Naive thymus-derived CD4-positive, alpha-beta T cell (primary cell): ENCODE results near the gene ZPR1. TPM values are rescaled to one million over a fixed set of nuclear protein-coding genes. Genes with fewer than 3 reads are reported as not detected.

Experiments used
- ATAC-seq: fragments of 150-1000 bp; cut with Tn5 transposase; 2 replicates; pipeline ENCODE4 v1.10.0; 2021; ENCODE audit warnings: mild to moderate bottlenecking, moderate library complexity
- CTCF ChIA-PET: fragments of 350-600 bp; sonication (Branson Sonifier 250); formaldehyde crosslinking; loops from one replicate; lab custom pipeline; 2021; ENCODE audit warnings: antibody characterized with exemption; lab: Charles Lee
- POLR2A ChIA-PET: fragments of 350-600 bp; sonication (Branson Sonifier 250); formaldehyde crosslinking; loops from one replicate; lab custom pipeline; 2021; ENCODE audit warnings: antibody characterized with exemption, inconsistent platforms; lab: Charles Lee
- DNase-seq, 9 donors: peaks; one replicate each; pipeline versions ENCODE4 v3.0.0 to v3.0.0-alpha.2; 2020 to 2022; ENCODE audit warnings: mixed read lengths in 1 of 9
- H3K27ac ChIP-seq: one replicate; pipeline ENCODE4 v1.7.0; 2013; ENCODE audit warnings: mild to moderate bottlenecking, low read depth, low read length, moderate library complexity
- H3K27me3 ChIP-seq, 2 donors: one replicate each; pipeline ENCODE4 v1.7.0; 2013; ENCODE audit warnings: low read length in 2 of 2, mild to moderate bottlenecking in 2 of 2, moderate library complexity in 2 of 2; ENCODE audit not compliant: control insufficient read depth in 2 of 2, insufficient read depth in 2 of 2
- H3K36me3 ChIP-seq, 3 experiments: 1 replicate in 2 of 3; 2 replicates in 1 of 3; pipeline ENCODE4 v1.7.0; 2013; ENCODE audit warnings: low read length in 3 of 3, mild to moderate bottlenecking in 3 of 3, moderate library complexity in 1 of 3; ENCODE audit not compliant: insufficient read depth in 3 of 3, control insufficient read depth in 2 of 3
- H3K4me1 ChIP-seq, 2 donors: one replicate each; pipeline ENCODE4 v1.7.0; 2013; ENCODE audit warnings: low read length in 2 of 2, mild to moderate bottlenecking in 2 of 2, moderate library complexity in 1 of 2; ENCODE audit not compliant: control insufficient read depth in 2 of 2, insufficient read depth in 2 of 2
- H3K4me3 ChIP-seq: 2 replicates; pipeline ENCODE4 v1.7.0; 2013; ENCODE audit warnings: mild to moderate bottlenecking, low read length
- H3K9me3 ChIP-seq, 3 experiments: 1 replicate in 2 of 3; 2 replicates in 1 of 3; pipeline ENCODE4 v1.7.0; 2013; ENCODE audit warnings: low read length in 3 of 3; ENCODE audit not compliant: control insufficient read depth in 2 of 3
- H3K27ac Mint-ChIP-seq, 9 donors: one replicate each; pipeline ENCODE4 v1.8.0; 2020 to 2022; ENCODE audit warnings: mixed read lengths in 9 of 9, mild to moderate bottlenecking in 8 of 9, moderate library complexity in 5 of 9, inconsistent platforms in 2 of 9
- H3K27me3 Mint-ChIP-seq, 5 donors: one replicate each; pipeline ENCODE4 v1.8.0; 2021 to 2022; ENCODE audit warnings: mixed read lengths in 5 of 5, mild to moderate bottlenecking in 1 of 5
- H3K36me3 Mint-ChIP-seq, 5 donors: one replicate each; pipeline ENCODE4 v1.8.0; 2020 to 2022; ENCODE audit warnings: mixed read lengths in 5 of 5, mild to moderate bottlenecking in 3 of 5, inconsistent platforms in 1 of 5
- H3K4me1 Mint-ChIP-seq, 7 donors: one replicate each; pipeline ENCODE4 v1.8.0; 2020 to 2022; ENCODE audit warnings: mixed read lengths in 7 of 7, mild to moderate bottlenecking in 3 of 7, inconsistent platforms in 1 of 7
- H3K4me3 Mint-ChIP-seq, 10 donors: one replicate each; pipeline ENCODE4 v1.8.0; 2020 to 2022; ENCODE audit warnings: mild to moderate bottlenecking in 10 of 10, mixed read lengths in 10 of 10, moderate library complexity in 6 of 10, inconsistent platforms in 2 of 10
- H3K9me3 Mint-ChIP-seq, 11 donors: one replicate each; pipeline ENCODE4 v1.8.0; 2020 to 2022; ENCODE audit warnings: mixed read lengths in 11 of 11, mild to moderate bottlenecking in 4 of 11, inconsistent platforms in 1 of 11, moderate library complexity in 1 of 11
- intact Hi-C, 2 donors: fragments of 100-400 bp; cut with micrococcal nuclease; formaldehyde crosslinking; loops; one replicate each; pipeline ENCODE4 v1.15.1; 2023
- polyA plus RNA-seq, 2 donors: library from polyadenylated mRNA; unstranded; fragments of 300-500 nt; fragmentation: Illumina TruSeq; gene quantifications; one replicate each; pipeline ENCODE4 v1.2.3, GENCODE V29; 2021
- total RNA-seq, 6 experiments: library from RNA in 5 of 6; stranded (reverse) in 5 of 6; gene quantifications; 1 replicate in 5 of 6; 2 replicates in 1 of 6; pipeline ENCODE4 v1.2.3 and lab custom pipeline; 2021 to 2026

ZPR1 gene
- total and polyA plus RNA-seq, 7 experiments from 2014 or later = 30.9 to 117 (median 65.9) TPM

GRCh38 chr11:116823031-116823843, 35.4 kb upstream of the ZPR1 start, which contains the start of gene APOA4:
TSS of gene APOA4 (minus strand) at chr11:116823304. CDS start at chr11:116823191, 113 bp downstream.
- Histone ChIP-seq H3K4me1 (no peaks in the 10 kb centered on the region), H3K36me3 (no peaks in the 10 kb centered on the region), H3K27ac (no peak within 1 kb of the TSS), H3K27me3 (no peaks in the 10 kb centered on the region), H3K4me3 (no peak within 1 kb of the TSS), H3K9me3 (no peaks in the 10 kb centered on the region)
- Mint-ChIP-seq H3K4me3 (no peak within 1 kb of the TSS), H3K4me1 (no peaks in the 10 kb centered on the region), H3K27ac (no peak within 1 kb of the TSS), H3K9me3 (no peaks in the 10 kb centered on the region), H3K36me3 (no peaks in the 10 kb centered on the region), H3K27me3 (no peaks in the 10 kb centered on the region)
- POLR2A ChIA-PET = no interaction called here
- ATAC-seq = no peak
- DNase-seq = no peak
- CTCF ChIA-PET = no interaction called here
- intact Hi-C loops = no loop called here

- H3K27ac ChIP-seq = no peak overlapping the region
- ChIA-PET CTCF (no interaction called here), POLR2A (no interaction called here)
- no peaks in the 10 kb centered on the region for H3K4me1 Mint-ChIP-seq
- H3K9me3 ChIP-seq = no peaks in the 10 kb centered on the region
- DNase-seq (no peak), ATAC-seq (no peak)
- no peaks in the 10 kb centered on the region for H3K9me3 Mint-ChIP-seq
- no peaks in the 10 kb centered on the region for H3K4me1 ChIP-seq
- H3K36me3 Mint-ChIP-seq = no peaks in the 10 kb centered on the region
- H3K27ac Mint-ChIP-seq = no peak overlapping the region
- H3K36me3 ChIP-seq = no peaks in the 10 kb centered on the region
- no peak overlapping the region for H3K4me3 Mint-ChIP-seq
- no peaks in the 10 kb centered on the region for H3K27me3 ChIP-seq
- intact Hi-C loops = no loop called here
- no peak overlapping the region for H3K4me3 ChIP-seq
- H3K27me3 Mint-ChIP-seq = no peaks in the 10 kb centered on the region
These were observed 34.8 kb upstream of the ZPR1 start for GRCh38 chr11:116822575-116822974.

DNA sequence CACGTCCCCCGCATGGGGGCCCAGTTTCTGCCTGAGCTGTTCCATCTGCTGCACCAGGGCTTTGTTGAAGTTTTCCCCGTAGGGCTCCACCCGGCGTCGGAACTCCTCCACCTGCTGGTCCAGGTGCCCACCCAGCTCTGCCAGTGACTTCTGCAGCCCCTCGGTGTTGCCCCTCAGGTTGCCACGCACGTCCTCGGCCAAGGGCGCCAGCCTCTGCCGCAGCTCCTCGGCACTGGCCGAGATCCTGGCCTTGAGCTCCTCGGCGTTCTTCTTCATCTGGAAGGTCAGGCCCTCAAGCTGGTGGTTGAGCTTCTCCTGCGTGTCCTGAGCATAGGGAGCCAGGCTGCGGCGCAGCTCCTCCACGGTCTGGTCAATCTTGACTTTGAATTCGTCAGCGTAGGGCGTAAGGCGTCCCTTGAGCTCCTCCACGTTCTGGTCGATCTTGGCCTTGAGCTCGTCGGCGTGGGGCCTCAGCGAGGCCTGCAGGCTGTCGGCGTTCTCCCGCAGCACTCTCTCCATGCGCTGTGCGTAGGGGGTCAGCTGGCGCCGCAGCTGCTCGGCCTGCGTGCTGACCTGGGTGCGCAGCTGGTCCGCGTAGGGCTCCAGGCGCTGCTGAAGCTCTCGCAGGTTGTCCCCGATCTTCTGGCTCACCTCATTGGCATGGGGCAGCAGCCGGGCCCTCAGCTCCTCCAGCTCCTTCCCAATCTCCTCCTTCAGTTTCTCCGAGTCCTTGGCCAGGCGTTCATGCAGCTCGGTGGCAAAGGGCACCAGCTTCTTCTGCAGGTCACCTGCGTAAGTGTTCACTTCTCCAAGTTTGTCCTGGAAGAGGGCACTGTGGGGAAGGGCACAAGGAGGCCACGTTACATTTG, 33.5 kb upstream of the ZPR1 start:
- DNase-seq (no peak), ATAC-seq (no peak)
- no peaks in the 10 kb centered on the region for H3K9me3 ChIP-seq
- Mint-ChIP-seq H3K4me1 (no peaks in the 10 kb centered on the region), H3K27me3 (peaks cover 0 to 4% (median 0%) of the 10 kb centered on the region in 5 donors), H3K4me3 (no peak overlapping the region), H3K9me3 (no peaks in the 10 kb centered on the region), H3K27ac (peak overlapping the region in 1 of 9 donors; percentile 59), H3K36me3 (no peaks in the 10 kb centered on the region)
- H3K27me3 ChIP-seq = no peaks in the 10 kb centered on the region
- no peak overlapping the region for H3K4me3 ChIP-seq
- CTCF ChIA-PET = interaction anchor here (0.5 to 1.2 kb wide), 4 partner anchors 10 to 38 kb away, joined by 3 to 4 read pairs (median 3); partner anchors contain the start of gene APOA5
- H3K36me3 ChIP-seq = no peaks in the 10 kb centered on the region
- H3K4me1 ChIP-seq = no peaks in the 10 kb centered on the region
- intact Hi-C loops = no loop called here
- H3K27ac ChIP-seq = no peak overlapping the region
- POLR2A ChIA-PET = interaction anchor here (0.9 kb wide), 1 partner anchor 127 kb away, joined by 3 read pairs; no protein-coding TSS in a partner anchor

DNA sequence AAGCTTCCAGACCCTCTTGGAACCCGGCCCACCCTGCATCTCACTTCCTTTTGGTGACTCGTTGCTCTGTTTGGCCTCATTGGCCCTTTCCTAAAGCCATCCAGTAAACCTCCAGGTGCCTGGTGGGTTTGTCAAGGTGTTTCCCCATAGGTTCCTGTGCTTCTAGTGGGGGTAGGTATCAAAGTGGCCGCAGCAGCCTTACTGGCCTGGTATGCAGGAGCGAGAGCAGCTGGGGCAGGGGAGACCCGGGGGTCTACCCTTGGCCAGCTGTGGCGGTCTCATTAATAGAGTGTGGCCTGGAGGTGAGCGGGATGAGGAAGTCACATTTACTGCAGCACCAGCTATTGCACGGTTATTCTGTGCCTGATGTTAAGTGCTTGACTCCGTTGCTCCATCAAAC, 31.2 kb upstream of the ZPR1 start:
- ChIA-PET POLR2A (no interaction called here), CTCF (no interaction called here)
- H3K36me3 Mint-ChIP-seq = no peaks in the 10 kb centered on the region
- Histone ChIP-seq H3K36me3 (no peaks in the 10 kb centered on the region), H3K4me3 (no peak overlapping the region), H3K9me3 (no peaks in the 10 kb centered on the region), H3K4me1 (no peaks in the 10 kb centered on the region), H3K27ac (no peak overlapping the region), H3K27me3 (no peaks in the 10 kb centered on the region)
- no peak overlapping the region for H3K4me3 Mint-ChIP-seq
- intact Hi-C loops = no loop called here
- H3K27me3 Mint-ChIP-seq = peaks cover 0 to 8% (median 0%) of the 10 kb centered on the region in 5 donors
- H3K4me1 Mint-ChIP-seq = no peaks in the 10 kb centered on the region
- DNase-seq (no peak), ATAC-seq (no peak)
- H3K27ac Mint-ChIP-seq = no peak overlapping the region
- H3K9me3 Mint-ChIP-seq = no peaks in the 10 kb centered on the region

- peaks cover 0 to 10% (median 0%) of the 10 kb centered on the region in 5 donors for H3K27me3 Mint-ChIP-seq
- ChIA-PET CTCF (interaction anchor here (1.8 kb wide), 1 partner anchor 22 kb away, joined by 4 read pairs; no protein-coding TSS in a partner anchor), POLR2A (interaction anchor here (0.6 kb wide), 1 partner anchor 238 kb away, joined by 3 read pairs; no protein-coding TSS in a partner anchor)
- H3K4me3 ChIP-seq = no peak overlapping the region
- H3K36me3 Mint-ChIP-seq = no peaks in the 10 kb centered on the region
- no peak for DNase-seq
- H3K4me1 ChIP-seq = no peaks in the 10 kb centered on the region
- no peaks in the 10 kb centered on the region for H3K4me1 Mint-ChIP-seq
- no peak overlapping the region for H3K27ac ChIP-seq
- ATAC-seq = no peak
- intact Hi-C loops = no loop called here
- no peaks in the 10 kb centered on the region for H3K27me3 ChIP-seq
- no peaks in the 10 kb centered on the region for H3K9me3 ChIP-seq
- H3K36me3 ChIP-seq = no peaks in the 10 kb centered on the region
- no peaks in the 10 kb centered on the region for H3K9me3 Mint-ChIP-seq
- H3K4me3 Mint-ChIP-seq = no peak overlapping the region
- no peak overlapping the region for H3K27ac Mint-ChIP-seq
These were observed 26.7 kb upstream of the ZPR1 start for GRCh38 chr11:116814502-116814901.

- Mint-ChIP-seq H3K27ac (no peak overlapping the region), H3K9me3 (no peaks in the 10 kb centered on the region), H3K27me3 (peaks cover 0 to 12% (median 0%) of the 10 kb centered on the region in 5 donors), H3K36me3 (no peaks in the 10 kb centered on the region), H3K4me3 (no peak overlapping the region), H3K4me1 (no peaks in the 10 kb centered on the region)
- intact Hi-C loops = no loop called here
- no peaks in the 10 kb centered on the region for H3K4me1 ChIP-seq
- CTCF ChIA-PET = interaction anchor here (0.6 to 1.9 kb wide), 3 partner anchors 22 to 408 kb away, joined by 4 to 7 read pairs (median 4); partner anchors contain the start of gene APOA5
- DNase-seq = no peak
- no peaks in the 10 kb centered on the region for H3K9me3 ChIP-seq
- no peak overlapping the region for H3K27ac ChIP-seq
- ATAC-seq = no peak
- no peaks in the 10 kb centered on the region for H3K27me3 ChIP-seq
- no peak overlapping the region for H3K4me3 ChIP-seq
- H3K36me3 ChIP-seq = no peaks in the 10 kb centered on the region
- POLR2A ChIA-PET = interaction anchor here (0.6 kb wide), 1 partner anchor 238 kb away, joined by 3 read pairs; no protein-coding TSS in a partner anchor
These were observed 26.1 kb upstream of the ZPR1 start for GRCh38 chr11:116813781-116814471.
